RWPE1 (cell line): ENCODE data around the gene LGI2.

Source experiments
- CTCF ChIA-PET: fragments of 350-600 bp; sonication (Branson Sonifier 250); formaldehyde crosslinking; extraction: SDS; loops from one replicate; lab custom pipeline; 2021; lab: Yijun Ruan, JAX
- POLR2A ChIA-PET: fragments of 400-600 bp; formaldehyde crosslinking; extraction: SDS; loops from one replicate; lab custom pipeline; 2020; ENCODE audit warnings: antibody characterized with exemption; ENCODE audit not compliant: low non-redundant PET; lab: Yijun Ruan, JAX
- DNase-seq: peaks from one replicate; pipeline ENCODE4 v3.0.0; 2012; ENCODE audit warnings: low spot score
- H3K27ac ChIP-seq: fragments of 450-650 bp; 2 replicates; pipeline ENCODE4 v1.5.1; 2017
- TF ChIP-seq, protein P1 (sequence below): fragments of 450-650 bp; conservative IDR thresholded peaks from 2 replicates; pipeline ENCODE4 v1.5.1; 2017; ENCODE audit warnings: low read depth, mild to moderate bottlenecking

Gene LGI2

DNA sequence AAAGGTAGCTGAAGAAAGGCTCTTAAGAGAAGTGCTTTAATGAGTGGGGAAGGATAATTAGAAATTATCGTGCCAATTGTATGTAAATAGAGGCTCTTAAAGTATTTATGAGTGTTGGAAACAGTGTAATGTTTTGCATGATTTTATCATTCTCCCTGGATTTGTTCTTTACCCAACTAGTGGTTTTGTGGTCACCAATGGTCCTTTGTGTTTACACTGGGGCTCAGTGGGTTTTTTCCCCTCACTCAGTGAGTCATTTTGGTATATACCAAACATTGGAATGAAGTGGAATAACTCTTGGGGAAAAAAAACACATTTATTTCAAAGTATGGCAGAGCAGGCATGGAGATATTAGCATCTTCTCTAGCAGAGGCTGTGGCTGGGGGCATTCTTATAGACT is 20.8 kb upstream of the LGI2 start:
- CTCF ChIA-PET = no interaction called here
- POLR2A ChIA-PET = no interaction called here
- no peak overlapping the region for H3K27ac ChIP-seq
- no peak for DNase-seq
- TF ChIP-seq, protein P1, sequence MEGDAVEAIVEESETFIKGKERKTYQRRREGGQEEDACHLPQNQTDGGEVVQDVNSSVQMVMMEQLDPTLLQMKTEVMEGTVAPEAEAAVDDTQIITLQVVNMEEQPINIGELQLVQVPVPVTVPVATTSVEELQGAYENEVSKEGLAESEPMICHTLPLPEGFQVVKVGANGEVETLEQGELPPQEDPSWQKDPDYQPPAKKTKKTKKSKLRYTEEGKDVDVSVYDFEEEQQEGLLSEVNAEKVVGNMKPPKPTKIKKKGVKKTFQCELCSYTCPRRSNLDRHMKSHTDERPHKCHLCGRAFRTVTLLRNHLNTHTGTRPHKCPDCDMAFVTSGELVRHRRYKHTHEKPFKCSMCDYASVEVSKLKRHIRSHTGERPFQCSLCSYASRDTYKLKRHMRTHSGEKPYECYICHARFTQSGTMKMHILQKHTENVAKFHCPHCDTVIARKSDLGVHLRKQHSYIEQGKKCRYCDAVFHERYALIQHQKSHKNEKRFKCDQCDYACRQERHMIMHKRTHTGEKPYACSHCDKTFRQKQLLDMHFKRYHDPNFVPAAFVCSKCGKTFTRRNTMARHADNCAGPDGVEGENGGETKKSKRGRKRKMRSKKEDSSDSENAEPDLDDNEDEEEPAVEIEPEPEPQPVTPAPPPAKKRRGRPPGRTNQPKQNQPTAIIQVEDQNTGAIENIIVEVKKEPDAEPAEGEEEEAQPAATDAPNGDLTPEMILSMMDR = no peak

DNA sequence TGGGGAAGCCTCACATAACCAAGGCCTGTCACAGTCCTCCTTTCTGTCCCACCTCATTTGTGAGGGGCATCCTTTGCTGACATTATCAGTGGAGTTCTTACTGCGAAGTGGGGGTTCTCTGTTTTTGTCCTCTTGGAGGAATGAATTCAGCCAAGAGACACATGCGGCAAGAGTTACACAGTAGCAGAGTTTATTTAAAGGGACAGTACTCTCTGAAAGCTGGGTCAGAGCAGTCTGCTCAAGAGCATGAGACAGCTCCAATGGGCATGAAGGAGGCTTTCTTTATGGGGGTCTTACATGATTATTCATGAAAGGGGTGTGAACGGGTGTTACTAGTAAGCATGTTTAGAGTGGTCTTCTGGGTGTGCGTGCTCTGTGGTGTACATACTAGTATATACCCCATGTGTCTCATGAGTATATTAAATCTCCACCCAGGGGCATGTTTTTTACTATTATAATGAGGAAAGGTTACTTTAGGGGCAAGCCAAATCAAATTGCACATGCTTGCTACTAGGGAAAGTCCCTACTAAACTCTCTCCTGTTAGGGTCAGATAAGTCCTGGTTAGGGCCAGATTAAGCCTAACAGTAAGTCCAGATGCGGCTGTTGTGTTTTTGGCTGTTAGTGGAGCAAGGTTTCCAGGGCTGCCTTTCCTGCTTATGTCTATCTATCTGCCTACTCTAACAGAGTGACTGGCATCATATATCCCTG is 19.8 kb upstream of the LGI2 start:
- no peak for DNase-seq
- TF ChIP-seq, protein P1 = no peak
- CTCF ChIA-PET = no interaction called here

DNA sequence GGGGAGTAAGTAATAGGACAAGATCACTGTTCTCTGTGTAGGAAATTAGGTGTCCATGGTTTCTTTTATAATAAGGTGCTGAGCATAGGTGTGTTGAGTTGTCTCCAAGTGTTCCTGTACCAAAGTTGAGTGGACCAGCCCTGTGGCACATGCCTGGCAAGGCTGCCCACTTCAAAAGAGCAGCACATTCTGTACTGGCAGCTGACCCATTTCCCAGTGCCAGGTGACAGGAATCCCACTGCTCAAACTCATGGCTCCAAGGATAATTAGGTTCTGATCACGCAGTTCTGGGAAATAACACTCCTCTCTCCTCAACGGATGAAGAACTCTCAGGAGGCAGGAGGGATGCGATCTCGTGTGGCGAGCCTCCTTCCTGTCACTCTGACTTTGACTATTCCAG is 12.8 kb upstream of the LGI2 start:
- ChIA-PET CTCF (no interaction called here), POLR2A (no interaction called here)
- TF ChIP-seq, protein P1 = no peak
- no peak overlapping the region for H3K27ac ChIP-seq
- DNase-seq = no peak

More for the DNA sequence above, 19.8 kb upstream of the LGI2 start:
- POLR2A ChIA-PET = no interaction called here
- no peak overlapping the region for H3K27ac ChIP-seq

DNA sequence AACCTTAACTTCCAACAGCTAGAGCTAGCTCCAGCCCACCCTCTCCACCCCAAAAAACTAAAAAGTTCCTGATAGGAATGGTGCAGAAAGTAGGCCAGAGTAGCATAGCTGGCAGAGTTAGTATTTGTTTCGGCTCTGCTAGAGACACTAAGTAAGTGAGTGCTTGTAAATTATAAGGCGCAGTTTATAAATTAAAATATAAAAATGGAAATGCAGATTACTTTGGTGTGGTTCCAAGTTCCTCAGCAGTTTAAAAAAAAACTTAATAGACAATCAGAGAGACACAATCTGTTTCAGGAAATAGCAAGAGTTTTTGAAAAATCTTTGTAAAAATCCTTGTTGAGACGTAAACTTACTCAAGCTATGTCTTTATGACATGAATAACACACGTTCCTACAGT is 2.8 kb upstream of the LGI2 start:
- ChIA-PET CTCF (no interaction called here), POLR2A (no interaction called here)
- TF ChIP-seq, protein P1 = no peak

DNA sequence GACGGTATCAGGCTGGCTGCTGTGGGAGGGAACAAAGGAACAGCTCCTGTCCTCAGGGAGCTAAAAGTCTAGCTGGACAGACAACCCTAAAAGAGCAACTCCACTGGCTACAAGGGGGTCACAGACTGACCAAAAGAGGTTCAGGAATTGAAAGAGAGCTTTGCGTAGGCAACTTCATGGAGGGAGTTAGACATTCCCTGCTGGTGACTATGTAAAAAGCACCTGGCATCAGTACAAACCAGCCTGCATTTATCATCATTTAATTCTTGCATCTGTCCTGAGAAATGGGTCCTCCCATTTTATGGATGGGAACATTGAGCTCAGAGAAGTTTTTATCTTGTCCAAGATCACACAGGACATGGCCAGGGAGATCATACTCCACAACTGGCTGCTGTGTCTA is 1.4 kb upstream of the LGI2 start:
- H3K27ac ChIP-seq = no peak overlapping the region
- DNase-seq = no peak
- ChIA-PET POLR2A (no interaction called here), CTCF (no interaction called here)
- TF ChIP-seq, protein P1 = no peak

More for the DNA sequence above, 2.8 kb upstream of the LGI2 start:
- DNase-seq = no peak
- H3K27ac ChIP-seq = no peak overlapping the region

DNA sequence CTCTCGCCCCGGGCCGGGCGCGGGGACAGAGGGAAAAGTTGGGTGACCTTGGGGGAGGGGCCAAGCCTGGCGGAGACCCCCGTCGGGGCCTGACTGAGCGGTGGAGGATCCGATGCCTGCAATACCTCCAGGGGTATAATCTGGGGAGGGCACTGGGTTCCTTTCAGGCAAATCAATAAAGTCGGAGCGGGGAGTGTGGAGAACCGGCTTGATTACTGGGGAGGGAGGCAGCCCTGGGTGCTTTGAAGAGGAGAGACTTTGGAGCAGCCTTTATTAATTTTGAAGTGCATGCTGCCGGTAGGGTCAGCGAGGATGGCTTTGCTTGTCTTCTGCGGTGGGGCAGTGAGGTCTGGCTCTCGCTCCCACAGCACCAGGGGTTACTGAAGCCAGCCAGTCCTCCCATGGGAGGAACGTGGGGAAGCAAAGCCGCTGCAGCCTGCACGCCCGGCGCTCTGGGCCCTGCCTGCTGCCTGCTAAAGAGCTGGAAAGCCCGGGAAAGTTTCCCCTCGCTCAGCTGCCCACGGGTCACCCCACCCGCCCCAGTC is 403 bp upstream of the LGI2 start:
- H3K27ac ChIP-seq = no peak overlapping the region
- no peak for DNase-seq
- ChIA-PET POLR2A (no interaction called here), CTCF (no interaction called here)
- TF ChIP-seq, protein P1 = no peak
